Activated naive CD8-positive, alpha-beta T cell treated with anti-CD3 and anti-CD28 coated beads, Interleukin-2, amount 10 ng/mL, durations not matched to agents 7 days and 5 days (primary cell): Measurements from ENCODE around the gene IPO11. TPM values are rescaled to one million over a fixed set of nuclear protein-coding genes. Genes with fewer than 3 reads are reported as not detected.
"Not testable (repeated sequence)": the region's sequence is repeated elsewhere in the genome, so short reads cannot be mapped to it uniquely, and the experiment has no call there.

Experiments used
- ATAC-seq: fragments of 150-1000 bp; cut with Tn5 transposase; one replicate; pipeline ENCODE4 v1.10.0; 2021; ENCODE audit warnings: low read depth, moderate library complexity
- POLR2A ChIA-PET: fragments of 350-600 bp; sonication (Branson Sonifier 250); formaldehyde crosslinking; loops from one replicate; lab custom pipeline; 2021; ENCODE audit warnings: antibody characterized with exemption; lab: Charles Lee
- DNase-seq: peaks from one replicate; pipeline ENCODE4 v3.0.0; 2021
- H3K27ac Mint-ChIP-seq: one replicate; pipeline ENCODE4 v1.8.0; 2022; ENCODE audit warnings: mild to moderate bottlenecking, mixed read lengths
- H3K27me3 Mint-ChIP-seq: one replicate; pipeline ENCODE4 v1.8.0; 2022; ENCODE audit warnings: mild to moderate bottlenecking, moderate library complexity, mixed read lengths
- H3K36me3 Mint-ChIP-seq: one replicate; pipeline ENCODE4 v1.8.0; 2021; ENCODE audit warnings: mild to moderate bottlenecking, mixed read lengths
- H3K4me1 Mint-ChIP-seq: one replicate; pipeline ENCODE4 v1.8.0; 2021; ENCODE audit warnings: mixed read lengths
- H3K4me3 Mint-ChIP-seq: one replicate; pipeline ENCODE4 v1.8.0; 2022; ENCODE audit warnings: mild to moderate bottlenecking, moderate library complexity, mixed read lengths
- H3K9me3 Mint-ChIP-seq: one replicate; pipeline ENCODE4 v1.8.0; 2021; ENCODE audit warnings: mixed read lengths
- total RNA-seq, 2 experiments: library from RNA; stranded (reverse); gene quantifications; one replicate each; pipeline ENCODE4 v1.2.3, GENCODE V29; 2021

The IPO11 gene
- total RNA-seq, 2 experiments from 2014 or later = 26.5 to 26.6 TPM

GRCh38 chr5:62542720-62543119 lies 130.2 kb downstream of the IPO11 start:
- H3K27me3 Mint-ChIP-seq = no peaks in the 10 kb centered on the region
- H3K27ac Mint-ChIP-seq = no peak overlapping the region
- ATAC-seq = no peak
- POLR2A ChIA-PET = no interaction called here
- no peak for DNase-seq
- H3K9me3 Mint-ChIP-seq = peaks cover 5% of the 10 kb centered on the region
- H3K4me3 Mint-ChIP-seq = no peak overlapping the region
- no peaks in the 10 kb centered on the region for H3K4me1 Mint-ChIP-seq
- H3K36me3 Mint-ChIP-seq = peaks cover 40% of the 10 kb centered on the region

GRCh38 chr5:62547945-62548630 lies 135.5 kb downstream of the IPO11 start:
- Mint-ChIP-seq H3K27ac (no peak overlapping the region), H3K9me3 (peaks cover 5% of the 10 kb centered on the region), H3K36me3 (peaks cover 28% of the 10 kb centered on the region), H3K4me3 (no peak overlapping the region), H3K27me3 (no peaks in the 10 kb centered on the region), H3K4me1 (no peaks in the 10 kb centered on the region)
- no peak for ATAC-seq
- POLR2A ChIA-PET = no interaction called here
- no peak for DNase-seq

DNA sequence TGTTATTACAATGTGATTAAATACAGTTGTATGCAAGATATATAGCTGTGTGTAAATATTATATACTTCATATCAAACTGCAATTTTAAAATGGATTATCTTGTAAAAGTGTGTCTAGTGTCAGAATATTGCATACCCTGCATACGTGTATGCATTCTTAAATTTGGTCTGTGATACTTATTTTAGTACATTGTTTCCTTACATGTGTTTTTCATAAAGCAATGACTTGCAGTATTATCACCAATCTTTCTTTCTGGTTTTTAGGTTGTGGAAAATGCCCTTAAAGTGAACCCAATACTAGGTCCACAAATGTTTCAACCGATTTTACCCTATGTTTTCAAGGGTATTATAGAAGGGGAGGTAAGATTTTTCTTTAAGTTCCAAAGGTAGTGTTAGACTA lies 137.5 kb downstream of the IPO11 start:
- Mint-ChIP-seq H3K9me3 (no peaks in the 10 kb centered on the region), H3K36me3 (peaks cover 15% of the 10 kb centered on the region), H3K27ac (no peak overlapping the region), H3K27me3 (no peaks in the 10 kb centered on the region), H3K4me3 (no peak overlapping the region), H3K4me1 (peaks cover 2% of the 10 kb centered on the region)
- DNase-seq = no peak
- no peak for ATAC-seq
- POLR2A ChIA-PET = interaction anchor here (0.6 kb wide), 1 partner anchor 48 kb away, joined by 4 read pairs; no protein-coding TSS in a partner anchor

DNA sequence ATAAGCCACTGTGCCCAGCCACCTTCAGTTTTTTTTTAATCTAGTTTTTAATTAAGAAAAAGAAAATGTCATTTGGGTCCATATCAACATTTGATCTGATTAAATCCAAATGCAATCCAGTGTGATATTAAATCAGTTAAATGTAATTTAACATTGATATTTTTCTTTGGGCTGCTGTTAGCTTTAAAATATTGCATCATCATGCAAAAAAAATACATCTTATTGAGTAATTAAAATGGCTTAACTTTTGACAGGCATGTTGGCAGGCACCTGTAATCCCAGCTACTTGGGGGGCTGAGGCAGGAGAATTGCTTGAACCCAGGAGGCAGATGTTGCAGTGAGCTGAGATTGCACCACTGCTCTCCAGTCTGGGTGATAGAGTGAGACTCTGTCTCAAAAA lies 143.4 kb downstream of the IPO11 start:
- Mint-ChIP-seq H3K4me1 (peaks cover 2% of the 10 kb centered on the region), H3K4me3 (no peak overlapping the region), H3K27ac (no peak overlapping the region), H3K36me3 (peaks cover 17% of the 10 kb centered on the region), H3K9me3 (no peaks in the 10 kb centered on the region), H3K27me3 (no peaks in the 10 kb centered on the region)
- DNase-seq (no peak), ATAC-seq (no peak)
- POLR2A ChIA-PET = no interaction called here

DNA sequence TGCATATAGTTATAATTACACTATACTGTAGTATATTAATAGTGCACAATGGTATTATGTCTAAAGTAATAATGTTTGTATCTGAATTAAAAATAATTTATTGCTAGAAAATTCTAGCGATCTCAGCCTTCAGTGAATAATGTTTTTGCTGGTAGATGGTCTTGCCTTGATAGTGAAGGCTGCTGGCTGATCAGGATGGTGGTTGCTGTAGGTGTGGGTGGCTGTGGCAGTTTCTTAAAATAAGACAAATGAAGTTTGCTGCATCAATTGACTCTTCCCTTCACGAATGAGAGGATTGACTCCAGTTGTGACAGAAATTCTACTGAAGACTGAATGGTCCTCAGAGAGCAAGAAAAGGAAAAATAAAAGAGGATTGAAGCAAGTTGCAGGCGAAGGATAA lies 146.4 kb downstream of the IPO11 start:
- H3K27me3 Mint-ChIP-seq = no peaks in the 10 kb centered on the region
- peaks cover 12% of the 10 kb centered on the region for H3K36me3 Mint-ChIP-seq
- H3K9me3 Mint-ChIP-seq = no peaks in the 10 kb centered on the region
- ATAC-seq (no peak), DNase-seq (no peak)
- H3K4me3 Mint-ChIP-seq = no peak overlapping the region
- POLR2A ChIA-PET = no interaction called here
- H3K27ac Mint-ChIP-seq = no peak overlapping the region
- peaks cover 2% of the 10 kb centered on the region for H3K4me1 Mint-ChIP-seq

DNA sequence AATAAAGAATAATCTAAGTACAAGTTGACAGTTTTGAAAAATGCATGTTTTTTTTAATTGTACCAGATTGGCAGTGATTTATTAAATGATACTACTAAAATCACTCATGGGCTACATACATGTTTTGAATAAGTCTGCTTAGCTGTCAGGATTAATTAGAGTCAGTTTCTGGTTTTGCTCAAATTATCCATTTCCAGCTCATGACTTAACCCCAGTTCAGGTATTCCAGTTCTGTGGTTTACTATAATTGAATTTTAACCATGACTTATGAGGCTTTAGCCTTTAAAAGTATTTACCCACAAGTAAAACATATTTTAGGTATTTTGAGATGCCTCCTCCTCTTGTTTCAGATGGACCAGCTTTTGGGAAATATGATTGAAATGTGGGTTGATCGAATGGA lies 148.2 kb downstream of the IPO11 start:
- H3K9me3 Mint-ChIP-seq = peaks cover 3% of the 10 kb centered on the region
- no peak overlapping the region for H3K27ac Mint-ChIP-seq
- no peaks in the 10 kb centered on the region for H3K27me3 Mint-ChIP-seq
- no peak overlapping the region for H3K4me3 Mint-ChIP-seq
- H3K36me3 Mint-ChIP-seq = peaks cover 20% of the 10 kb centered on the region
- POLR2A ChIA-PET = no interaction called here
- no peaks in the 10 kb centered on the region for H3K4me1 Mint-ChIP-seq
- DNase-seq = no peak
- ATAC-seq = no peak

DNA sequence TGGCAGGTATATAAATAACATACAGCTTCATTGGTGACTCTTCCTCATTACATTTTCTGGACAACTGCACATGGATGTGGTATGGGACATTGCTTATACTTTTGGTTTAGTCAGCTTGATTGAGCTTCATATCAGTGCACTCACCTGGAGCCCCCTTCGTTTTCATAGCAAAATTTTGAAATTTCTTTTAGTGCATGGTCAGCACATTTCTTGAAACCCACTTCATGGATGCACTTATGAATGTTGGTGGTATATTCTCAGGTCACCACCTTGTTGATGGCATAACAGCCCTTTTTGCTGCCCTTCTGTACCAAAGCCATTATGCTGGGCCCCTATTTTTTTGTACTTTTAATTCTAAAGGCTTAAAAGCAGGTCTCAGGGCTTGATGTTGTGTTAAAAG lies 149.3 kb downstream of the IPO11 start:
- DNase-seq (no peak), ATAC-seq (no peak)
- Mint-ChIP-seq H3K36me3 (peaks cover 25% of the 10 kb centered on the region), H3K27me3 (no peaks in the 10 kb centered on the region), H3K4me3 (no peak overlapping the region), H3K27ac (no peak overlapping the region), H3K9me3 (peaks cover 8% of the 10 kb centered on the region), H3K4me1 (no peaks in the 10 kb centered on the region)
- POLR2A ChIA-PET = no interaction called here

DNA sequence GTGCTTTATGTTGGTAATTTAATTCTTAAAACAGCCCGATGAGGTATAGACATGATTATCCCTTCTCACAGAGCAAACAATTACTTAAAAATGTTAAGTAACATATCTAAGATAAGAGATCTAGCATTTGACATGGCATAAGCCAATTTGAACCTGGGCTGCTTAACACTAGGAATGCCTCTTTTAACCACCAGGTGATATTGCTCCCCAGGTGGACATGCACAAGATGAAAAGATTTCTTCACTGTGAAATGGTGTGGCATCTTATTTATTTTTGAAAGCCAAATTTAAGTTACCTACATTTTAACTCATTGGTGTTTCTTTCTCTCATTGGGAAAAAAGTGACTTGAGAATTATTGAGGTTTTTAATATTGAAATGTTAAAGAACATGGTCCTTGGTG lies 150.3 kb downstream of the IPO11 start:
- DNase-seq (no peak), ATAC-seq (no peak)
- no peaks in the 10 kb centered on the region for H3K4me1 Mint-ChIP-seq
- peaks cover 32% of the 10 kb centered on the region for H3K36me3 Mint-ChIP-seq
- POLR2A ChIA-PET = no interaction called here
- no peak overlapping the region for H3K4me3 Mint-ChIP-seq
- no peaks in the 10 kb centered on the region for H3K27me3 Mint-ChIP-seq
- H3K9me3 Mint-ChIP-seq = peaks cover 13% of the 10 kb centered on the region
- no peak overlapping the region for H3K27ac Mint-ChIP-seq

DNA sequence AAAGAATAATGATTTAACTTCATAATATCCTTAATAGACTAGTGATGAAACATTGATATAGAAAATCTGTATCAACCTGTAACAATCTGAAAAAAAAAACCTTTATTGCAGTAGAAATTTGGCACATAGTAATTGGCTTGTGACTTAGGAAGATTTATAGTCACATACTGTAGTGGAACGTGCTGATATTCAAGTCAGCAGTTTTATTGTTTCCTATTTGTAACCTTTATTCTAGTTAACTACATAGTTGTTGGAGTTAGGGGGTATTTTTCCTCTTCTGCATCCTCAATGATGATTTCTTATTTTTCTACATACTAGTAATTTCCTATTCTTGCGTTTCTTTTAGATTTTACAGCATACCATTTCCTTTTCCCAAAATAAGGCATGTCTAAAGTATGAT lies 151.5 kb downstream of the IPO11 start:
- H3K9me3 Mint-ChIP-seq = peaks cover 16% of the 10 kb centered on the region
- POLR2A ChIA-PET = no interaction called here
- DNase-seq = no peak
- H3K4me1 Mint-ChIP-seq = no peaks in the 10 kb centered on the region
- H3K27ac Mint-ChIP-seq = no peak overlapping the region
- no peaks in the 10 kb centered on the region for H3K27me3 Mint-ChIP-seq
- H3K4me3 Mint-ChIP-seq = no peak overlapping the region
- peaks cover 40% of the 10 kb centered on the region for H3K36me3 Mint-ChIP-seq
- ATAC-seq = no peak

DNA sequence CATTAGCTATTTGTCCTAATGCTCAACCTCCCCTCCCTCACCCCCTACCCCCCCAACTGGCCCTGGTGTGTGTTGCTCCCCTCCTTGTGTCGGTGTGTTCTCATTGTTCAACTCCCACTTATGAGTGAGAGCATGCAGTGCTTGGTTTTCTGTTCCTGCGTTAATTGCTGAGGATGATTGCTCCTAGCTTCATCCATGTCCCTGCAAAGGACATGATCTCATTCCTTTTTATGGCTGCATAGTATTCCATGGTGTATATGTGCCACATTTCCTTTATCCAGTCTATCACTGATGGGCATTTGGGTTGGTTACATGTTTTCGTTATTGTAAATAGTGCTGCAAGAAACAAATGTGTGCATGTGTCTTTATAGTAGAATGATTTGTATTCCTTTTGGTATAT lies 153.2 kb downstream of the IPO11 start:
- H3K4me1 Mint-ChIP-seq, DNase-seq, H3K27ac Mint-ChIP-seq, H3K4me3 Mint-ChIP-seq, POLR2A ChIA-PET, H3K27me3 Mint-ChIP-seq, ATAC-seq: not testable (repeated sequence)
- Mint-ChIP-seq H3K9me3 (peaks cover 16% of the 10 kb centered on the region), H3K36me3 (peaks cover 48% of the 10 kb centered on the region)

DNA sequence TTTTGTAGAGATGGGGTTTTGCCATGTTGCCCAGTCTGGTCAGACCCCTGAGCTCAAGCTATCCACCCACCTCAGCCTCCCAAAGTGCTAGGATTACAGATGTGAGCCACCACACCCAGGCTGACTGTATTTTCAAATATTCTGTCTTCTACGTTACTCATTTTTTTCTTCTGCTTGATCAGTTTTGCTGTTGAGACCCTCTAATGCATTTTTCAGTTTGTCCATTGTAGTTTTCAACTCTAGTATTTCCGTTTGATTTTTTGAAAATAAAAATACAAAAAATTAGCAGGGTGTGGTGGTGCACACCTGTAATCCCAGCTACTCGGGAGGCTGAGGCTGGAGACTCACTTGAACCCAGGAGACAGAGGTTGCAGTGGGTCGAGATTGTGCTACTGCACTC lies 155.6 kb downstream of the IPO11 start:
- ATAC-seq (no peak), DNase-seq (no peak)
- Mint-ChIP-seq H3K36me3 (peaks cover 44% of the 10 kb centered on the region), H3K4me3 (no peak overlapping the region), H3K9me3 (peaks cover 16% of the 10 kb centered on the region), H3K27ac (no peak overlapping the region), H3K4me1 (no peaks in the 10 kb centered on the region), H3K27me3 (no peaks in the 10 kb centered on the region)
- POLR2A ChIA-PET = no interaction called here

GRCh38 chr5:62568800-62569432 lies 156.4 kb downstream of the IPO11 start:
- H3K27ac Mint-ChIP-seq = no peak overlapping the region
- H3K4me1 Mint-ChIP-seq = no peaks in the 10 kb centered on the region
- no peaks in the 10 kb centered on the region for H3K27me3 Mint-ChIP-seq
- H3K9me3 Mint-ChIP-seq = peaks cover 16% of the 10 kb centered on the region
- POLR2A ChIA-PET = interaction anchor here (0.7 kb wide), 1 partner anchor 54 kb away, joined by 6 read pairs; no protein-coding TSS in a partner anchor
- peaks cover 44% of the 10 kb centered on the region for H3K36me3 Mint-ChIP-seq
- H3K4me3 Mint-ChIP-seq = no peak overlapping the region
- ATAC-seq (no peak), DNase-seq (no peak)

GRCh38 chr5:62569470-62569869 lies 156.9 kb downstream of the IPO11 start:
- Mint-ChIP-seq H3K4me3 (no peak overlapping the region), H3K27ac (no peak overlapping the region), H3K27me3 (no peaks in the 10 kb centered on the region), H3K4me1 (no peaks in the 10 kb centered on the region), H3K36me3 (peaks cover 43% of the 10 kb centered on the region), H3K9me3 (peaks cover 16% of the 10 kb centered on the region)
- ATAC-seq = no peak
- no peak for DNase-seq
- POLR2A ChIA-PET = no interaction called here

DNA sequence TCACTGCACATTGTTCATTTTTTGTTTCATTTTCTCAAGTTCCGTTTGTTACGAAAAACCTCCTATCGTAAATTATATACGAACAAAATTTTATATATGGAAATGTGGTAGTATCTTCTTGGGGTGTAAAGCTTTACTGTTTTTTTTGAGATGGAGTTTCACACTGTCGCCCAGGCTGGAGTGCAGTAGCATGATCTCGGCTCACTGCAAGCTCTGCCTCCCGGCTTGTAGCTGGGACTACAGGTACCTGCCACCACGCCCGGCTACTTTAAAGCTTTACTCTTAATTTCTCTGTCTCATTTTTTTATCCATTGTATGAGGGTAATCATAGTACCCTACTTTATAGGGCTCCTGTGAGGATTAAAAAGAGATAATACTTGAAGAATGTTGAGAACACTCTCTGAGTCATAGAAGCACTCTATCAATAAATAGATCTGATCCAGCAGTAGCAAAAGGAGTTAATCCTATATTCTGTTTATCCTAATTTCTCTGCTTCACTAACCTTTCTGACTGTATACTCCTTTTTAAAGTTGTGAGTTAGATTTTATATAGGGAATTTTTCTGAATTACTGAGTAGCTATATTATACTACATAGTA lies 160.5 kb downstream of the IPO11 start:
- no peak for DNase-seq
- ATAC-seq = no peak
- H3K9me3 Mint-ChIP-seq = peaks cover 1% of the 10 kb centered on the region
- POLR2A ChIA-PET = no interaction called here
- H3K27ac Mint-ChIP-seq = no peak overlapping the region
- peaks cover 21% of the 10 kb centered on the region for H3K36me3 Mint-ChIP-seq
- H3K4me3 Mint-ChIP-seq = no peak overlapping the region
- H3K27me3 Mint-ChIP-seq = no peaks in the 10 kb centered on the region
- H3K4me1 Mint-ChIP-seq = peaks cover 9% of the 10 kb centered on the region
